PFSK-1 (cell line): ENCODE data around the gene HNRNPH3.

Experiments used
- FOXP2 ChIP-seq: optimal IDR thresholded peaks from 2 replicates; pipeline ENCODE3; 2011; ENCODE audit warnings: borderline replicate concordance, control low read depth, inconsistent platforms; ENCODE audit not compliant: insufficient read depth; ENCODE audit errors: extremely low read length, extremely low read depth
- POLR2AphosphoS5 ChIP-seq: IDR thresholded peaks from 2 replicates; pipeline ENCODE4 v1.6.1; 2012; ENCODE audit warnings: low read depth, mild to moderate bottlenecking, control low read depth, low read length, moderate library complexity
- REST ChIP-seq, 2 experiments: IDR thresholded peaks; 2 replicates each; pipeline versions ENCODE4 v1.6.1 to v1.8.0; 2011 to 2012; ENCODE audit warnings: low read depth in 2 of 2, low read length in 2 of 2, control low read depth in 1 of 2, inconsistent platforms in 1 of 2, mild to moderate bottlenecking in 1 of 2, moderate library complexity in 1 of 2; ENCODE audit not compliant: insufficient read depth in 1 of 2
- SIN3A ChIP-seq: IDR thresholded peaks from 2 replicates; pipeline ENCODE4 v1.6.1; 2012; ENCODE audit warnings: mild to moderate bottlenecking, low read length, moderate library complexity, borderline replicate concordance; ENCODE audit not compliant: insufficient read depth
- TAF1 ChIP-seq: IDR thresholded peaks from 2 replicates; pipeline ENCODE4 v1.6.1; 2012; ENCODE audit warnings: low read length, control low read depth, borderline replicate concordance; ENCODE audit not compliant: insufficient read depth

- TF ChIP-seq TAF1 (no peak), FOXP2 (no peak), POLR2AphosphoS5 (no peak), SIN3A (no peak), REST (IDR thresholded peaks at IDR 0.05; ENCODE audit: insufficient read depth in 1 of 2, low read depth in 2 of 2, low read length in 2 of 2) (no peak)
These were observed 3.0 kb downstream of the HNRNPH3 start for GRCh38 chr10:68334672-68335467.
